Measurements from ENCODE around the gene THPO.

THPO gene

GRCh38 chr3:184361932-184362667 is 15.9 kb downstream of the THPO start:
- peak; percentile 70 for DNase-seq

GRCh38 chr3:184361532-184361931 is 16.5 kb downstream of the THPO start, which contains the start of the genes CLCN2 and POLR2H:
CLCN2 (minus strand) TSS chr3:184361605; CDS start chr3:184361479, 126 bp downstream.
POLR2H (plus strand) TSS chr3:184361710; CDS start chr3:184363493, 1,783 bp downstream.
- DNase-seq = peak; percentile 71

DNA sequence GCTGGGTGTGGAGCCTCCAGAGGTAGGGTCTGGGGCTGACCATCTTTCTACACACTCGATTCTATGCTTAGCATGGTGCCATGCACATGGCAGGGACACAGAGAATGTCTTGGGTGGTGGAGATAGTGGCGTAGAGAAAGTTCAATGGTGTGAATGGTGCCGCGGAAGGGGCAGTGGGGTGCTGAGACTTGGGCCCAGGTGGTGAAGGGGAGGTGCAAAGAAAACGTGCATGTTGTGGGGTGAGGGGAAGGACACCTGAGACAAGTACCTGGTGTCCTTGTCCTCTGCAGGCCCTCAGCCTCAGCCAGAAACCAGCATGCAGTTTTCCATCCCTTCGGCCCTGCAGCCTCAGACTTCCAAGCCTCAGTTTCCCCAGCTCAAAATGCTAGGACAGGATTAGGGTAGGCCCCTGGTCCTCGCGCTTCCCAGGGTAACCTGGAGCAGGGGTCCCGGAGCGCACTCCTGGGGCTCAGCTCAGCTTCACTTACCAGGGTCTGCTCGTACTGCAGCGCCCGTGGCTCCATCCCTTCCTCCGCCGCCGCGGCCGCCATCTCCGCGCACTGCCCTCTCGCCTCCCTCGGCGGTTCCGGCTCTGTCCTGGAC is 17.0 kb downstream of the THPO start:
- no peak for DNase-seq

- DNase-seq = no peak
These were observed 17.7 kb downstream of the THPO start for GRCh38 chr3:184360070-184360928.

- DNase-seq = no peak
These were observed 18.4 kb downstream of the THPO start for GRCh38 chr3:184359610-184360009.

- DNase-seq = no peak
These were observed 19.1 kb downstream of the THPO start for GRCh38 chr3:184358921-184359350.

GRCh38 chr3:184358124-184358767 is 19.8 kb downstream of the THPO start:
- DNase-seq = no peak

- no peak for DNase-seq
These were observed 20.5 kb downstream of the THPO start for GRCh38 chr3:184357248-184358123.

- no peak for DNase-seq
These were observed 22.6 kb downstream of the THPO start for GRCh38 chr3:184355261-184356040.

DNA sequence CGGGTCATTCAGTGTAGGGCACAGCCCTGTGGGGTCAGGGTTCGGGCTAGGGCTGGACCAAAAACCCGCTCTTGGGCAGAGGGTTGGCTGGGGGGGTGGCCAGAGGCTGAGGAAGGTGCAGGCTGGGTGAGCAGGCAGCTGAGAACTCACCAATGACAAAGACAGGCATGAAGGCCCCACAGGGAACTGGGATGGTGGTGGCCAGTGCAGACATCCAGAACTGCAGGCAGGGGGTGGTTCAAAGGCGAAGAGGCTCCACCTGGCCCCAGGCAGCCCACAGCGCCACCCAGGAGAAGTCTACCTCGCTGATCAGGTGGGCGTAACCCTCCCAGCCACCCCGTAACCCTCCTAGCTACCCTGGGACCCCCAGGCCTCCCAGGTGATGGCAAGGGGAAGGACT is 23.3 kb downstream of the THPO start:
- DNase-seq = no peak

GRCh38 chr3:184354121-184354728 is 23.8 kb downstream of the THPO start:
- DNase-seq = peak; percentile 74

GRCh38 chr3:184353546-184353941 is 24.5 kb downstream of the THPO start:
- no peak for DNase-seq

GRCh38 chr3:184352897-184353545 is 25.0 kb downstream of the THPO start:
- no peak for DNase-seq

- no peak for DNase-seq
These were observed 25.7 kb downstream of the THPO start for GRCh38 chr3:184352149-184352785.

DNA sequence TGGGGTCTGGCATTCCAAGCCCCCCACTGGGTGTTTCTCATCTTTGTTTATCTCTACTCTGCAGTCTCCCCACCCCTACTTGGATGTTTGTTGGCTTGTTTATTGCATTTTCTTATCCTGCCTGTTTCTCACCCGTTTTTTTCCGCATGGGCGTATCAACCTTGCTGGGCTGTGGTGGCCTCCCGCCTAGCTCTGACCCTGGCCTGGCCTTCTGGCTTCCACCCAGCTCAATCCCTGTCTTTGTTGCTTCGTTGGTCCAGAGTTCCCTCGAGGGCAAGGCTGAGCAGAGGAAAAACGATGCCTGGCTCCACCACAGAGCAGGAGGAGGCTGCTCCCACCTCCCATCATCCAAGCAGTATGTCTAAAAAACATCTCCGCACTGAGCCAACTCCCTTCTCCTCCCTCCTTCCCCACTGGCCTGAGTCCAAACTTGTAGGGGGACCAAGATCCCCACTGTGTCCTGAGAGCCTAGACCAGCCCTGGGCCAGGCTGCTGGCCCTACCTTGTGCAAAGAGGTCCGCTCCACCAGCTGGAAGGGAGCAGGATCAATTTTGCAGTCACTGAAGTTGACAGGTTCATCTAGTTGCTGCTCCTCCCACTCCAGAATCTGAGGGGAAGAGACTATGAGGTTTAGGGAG is 26.4 kb downstream of the THPO start:
- no peak for DNase-seq

DNA sequence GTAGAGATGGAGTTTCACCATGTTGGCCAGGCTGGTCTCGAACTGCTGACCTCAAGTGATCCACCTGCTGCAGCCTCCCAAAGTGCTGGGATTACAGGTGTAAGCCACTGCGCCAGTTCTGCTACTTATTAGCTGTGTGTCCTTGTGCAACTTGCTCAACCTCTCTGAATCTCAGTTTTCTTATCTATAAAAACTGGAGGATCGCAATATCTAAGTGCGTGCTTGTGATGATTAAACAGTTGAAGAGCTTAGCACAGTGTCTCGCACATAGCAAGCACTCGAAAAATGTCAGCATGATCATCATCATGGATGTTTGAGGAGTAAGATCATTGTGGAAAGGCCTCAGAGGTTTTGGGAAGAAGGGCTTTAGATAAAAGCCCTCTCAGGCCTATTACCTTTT is 27.4 kb downstream of the THPO start:
- DNase-seq = no peak

DNA sequence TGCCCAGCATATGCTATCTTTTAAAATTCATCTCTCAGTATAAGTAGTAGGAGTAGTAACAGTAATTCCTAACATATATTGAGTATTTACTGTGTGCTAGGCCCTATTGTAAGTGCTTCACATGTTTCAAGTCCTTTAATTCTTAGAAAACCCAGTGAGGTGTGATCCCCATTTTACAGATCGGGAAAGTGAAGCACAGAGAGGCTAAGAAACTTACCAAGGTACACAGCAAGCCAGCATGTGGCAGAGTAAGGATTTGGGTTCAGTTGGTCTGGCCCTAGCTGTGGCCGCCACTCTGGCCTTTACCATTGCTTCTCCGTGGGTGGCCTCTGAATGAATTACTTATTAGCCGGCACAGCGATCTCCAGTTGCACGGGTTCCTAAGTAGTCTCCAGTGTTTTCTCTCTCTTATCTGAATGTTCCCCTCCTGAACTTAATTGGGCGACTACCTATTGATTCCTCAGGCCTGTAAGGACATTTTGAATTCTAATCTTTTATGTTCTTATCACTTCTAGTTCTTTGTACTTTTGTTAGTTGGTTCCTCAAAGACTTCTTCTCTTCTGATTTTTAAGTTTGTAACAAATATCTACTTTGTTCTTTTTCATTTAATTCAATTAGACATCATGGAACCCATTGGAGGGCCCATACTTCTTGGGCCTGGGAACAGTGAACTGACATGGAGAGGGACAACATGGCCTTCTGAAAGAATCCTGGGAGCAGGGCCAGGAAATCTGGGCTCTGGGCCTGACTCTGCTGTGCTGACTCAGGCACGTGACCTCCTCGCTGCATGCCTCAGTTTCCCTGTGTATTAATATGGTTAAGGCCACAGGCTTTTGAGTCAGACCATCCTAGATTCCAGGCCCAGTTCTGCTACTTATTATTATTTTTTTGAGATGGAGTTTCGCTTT is 28.2 kb downstream of the THPO start:
- DNase-seq = no peak

DNA sequence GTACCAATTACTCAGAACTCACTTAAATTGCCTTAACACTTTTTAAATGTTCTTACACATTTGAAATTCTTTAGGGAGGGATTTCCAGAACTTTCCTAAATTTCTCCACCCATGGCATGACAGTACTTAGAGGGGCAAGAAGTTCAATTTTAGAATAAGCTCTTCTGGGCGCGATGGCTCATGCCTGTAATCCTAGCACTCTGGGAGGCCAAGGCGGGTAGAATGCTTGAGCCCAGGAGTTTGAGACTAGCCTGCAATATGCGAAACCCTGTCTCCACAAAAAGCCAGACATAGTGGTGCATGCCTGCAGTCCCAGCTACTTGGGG is 30.0 kb downstream of the THPO start:
- no peak for DNase-seq

Data from stimulated activated CD4-positive, alpha-beta T cell treated with anti-CD3 and anti-CD28 coated beads, Interleukin-15, amount 100 ng/mL, for 24 hours (primary cell).